Loucy (cell line): ENCODE results near the gene CACNA1D.

Experiments
- EZH2phosphoT487 ChIP-seq: fragments of 200-600 bp; IDR thresholded peaks from 2 replicates; pipeline ENCODE4 v1.6.1; 2018; ENCODE audit warnings: antibody characterized with exemption, mild to moderate bottlenecking, moderate library complexity, borderline replicate concordance
- TF ChIP-seq, protein P1 (sequence below): fragments of 200-600 bp; sonication (generic); conservative IDR thresholded peaks from 2 replicates; pipeline ENCODE4 v1.5.1; 2014; ENCODE audit warnings: mild to moderate bottlenecking, antibody characterized with exemption, low read length

DNA sequence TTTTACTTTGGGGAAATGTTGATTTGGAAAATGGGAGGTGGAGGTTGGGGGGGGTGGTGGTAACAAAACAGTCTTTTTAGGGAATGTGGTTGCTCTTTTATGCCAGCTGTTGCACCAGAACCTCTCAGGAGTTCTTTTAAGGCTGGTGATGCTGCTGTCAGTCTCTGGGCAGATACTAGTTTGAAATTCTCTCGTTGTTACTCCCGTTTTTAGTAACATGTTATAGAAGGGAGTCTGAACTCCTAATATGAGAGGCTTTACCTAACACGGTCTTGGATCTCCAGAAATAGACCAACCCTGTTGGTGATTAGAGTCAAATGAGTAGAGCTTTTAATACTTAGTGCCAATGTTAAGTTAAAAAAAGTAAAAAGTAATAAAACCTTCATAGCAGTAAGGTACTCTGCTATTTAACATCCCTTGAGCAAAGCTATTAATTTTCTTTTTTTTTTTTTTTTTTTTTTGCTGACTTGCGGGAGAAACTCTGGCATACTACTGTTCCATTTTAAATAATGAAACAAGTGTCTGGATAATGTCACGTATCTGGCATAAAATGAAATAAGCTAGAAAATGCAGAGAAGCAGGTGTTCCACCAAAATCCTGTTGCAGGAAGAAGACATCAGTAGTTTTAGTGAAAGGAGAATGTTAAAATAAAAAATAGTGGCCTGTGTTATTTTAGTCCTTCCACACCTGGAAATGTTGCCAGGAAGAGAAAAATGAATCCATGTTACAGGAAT lies 156.7 kb downstream of the CACNA1D start:
- TF ChIP-seq, protein P1, sequence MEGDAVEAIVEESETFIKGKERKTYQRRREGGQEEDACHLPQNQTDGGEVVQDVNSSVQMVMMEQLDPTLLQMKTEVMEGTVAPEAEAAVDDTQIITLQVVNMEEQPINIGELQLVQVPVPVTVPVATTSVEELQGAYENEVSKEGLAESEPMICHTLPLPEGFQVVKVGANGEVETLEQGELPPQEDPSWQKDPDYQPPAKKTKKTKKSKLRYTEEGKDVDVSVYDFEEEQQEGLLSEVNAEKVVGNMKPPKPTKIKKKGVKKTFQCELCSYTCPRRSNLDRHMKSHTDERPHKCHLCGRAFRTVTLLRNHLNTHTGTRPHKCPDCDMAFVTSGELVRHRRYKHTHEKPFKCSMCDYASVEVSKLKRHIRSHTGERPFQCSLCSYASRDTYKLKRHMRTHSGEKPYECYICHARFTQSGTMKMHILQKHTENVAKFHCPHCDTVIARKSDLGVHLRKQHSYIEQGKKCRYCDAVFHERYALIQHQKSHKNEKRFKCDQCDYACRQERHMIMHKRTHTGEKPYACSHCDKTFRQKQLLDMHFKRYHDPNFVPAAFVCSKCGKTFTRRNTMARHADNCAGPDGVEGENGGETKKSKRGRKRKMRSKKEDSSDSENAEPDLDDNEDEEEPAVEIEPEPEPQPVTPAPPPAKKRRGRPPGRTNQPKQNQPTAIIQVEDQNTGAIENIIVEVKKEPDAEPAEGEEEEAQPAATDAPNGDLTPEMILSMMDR: no peak
- no peak for TF ChIP-seq EZH2phosphoT487
